ENCODE results near the gene ZNF446. TPM values are rescaled to one million over a fixed set of nuclear protein-coding genes. Genes with fewer than 3 reads are reported as not detected.
A peak's percentile ranks its signal among the peaks of the same experiment; 100 is the strongest.

ZNF446 gene
- total RNA-seq, 2 donors from 2014 or later: 8.2 to 10.4 TPM

GRCh38 chr19:58515259-58515658 is 39.1 kb downstream of the ZNF446 start:
- Histone ChIP-seq H3K36me3 (replicated peaks in 1 of 2; ENCODE audit: insufficient read depth in 1 of 2, low read depth in 2 of 2) (peaks cover 0 to 7% of the 10 kb centered on the region in 2 donors), H3K9me3 (no peaks in the 10 kb centered on the region), H3K27ac (no peak overlapping the region), H3K4me3 (no peak overlapping the region), H3K4me1 (peaks cover 54% of the 10 kb centered on the region), H3K27me3 (no peaks in the 10 kb centered on the region)
- DNase-seq: no peak
- ATAC-seq: no peak
- intact Hi-C loops (cut with DNase I): no loop called here
- TF ChIP-seq POLR2A (IDR thresholded peaks at IDR 0.05) (no peak), CTCF (IDR thresholded peaks at IDR 0.05) (no peak)
- 83 to 96% methylated on average over 2 of the region's 2 CpGs for WGBS, 2 donors

- ATAC-seq (no peak), DNase-seq (no peak)
- peaks cover 59% of the 10 kb centered on the region for H3K4me1 ChIP-seq
- H3K36me3 ChIP-seq (replicated peaks in 1 of 2; ENCODE audit: insufficient read depth in 1 of 2, low read depth in 2 of 2): peaks cover 0 to 7% of the 10 kb centered on the region in 2 donors
- no peaks in the 10 kb centered on the region for H3K9me3 ChIP-seq
- intact Hi-C loops (cut with DNase I): no loop called here
- H3K4me3 ChIP-seq: no peak overlapping the region
- TF ChIP-seq POLR2A (IDR thresholded peaks at IDR 0.05) (no peak), CTCF (IDR thresholded peaks at IDR 0.05) (no peak)
- 86 to 88% methylated on average over 17 to 20 of the region's 25 CpGs for WGBS, 2 donors
- no peaks in the 10 kb centered on the region for H3K27me3 ChIP-seq
- no peak overlapping the region for H3K27ac ChIP-seq
Observed at GRCh38 chr19:58516246-58516836, 40.2 kb downstream of the ZNF446 start.

- H3K27ac ChIP-seq: no peak overlapping the region
- no peak for ATAC-seq
- intact Hi-C loops (cut with DNase I): no loop called here
Observed at GRCh38 chr19:58516964-58517833, 41.0 kb downstream of the ZNF446 start.

GRCh38 chr19:58518256-58519086 is 42.3 kb downstream of the ZNF446 start:
- H3K27me3 ChIP-seq: no peaks in the 10 kb centered on the region
- H3K9me3 ChIP-seq: no peaks in the 10 kb centered on the region
- H3K36me3 ChIP-seq (replicated peaks in 1 of 2; ENCODE audit: insufficient read depth in 1 of 2, low read depth in 2 of 2): peaks cover 0 to 7% of the 10 kb centered on the region in 2 donors
- intact Hi-C loops (cut with DNase I): no loop called here
- H3K4me1 ChIP-seq: peaks cover 48% of the 10 kb centered on the region
- H3K27ac ChIP-seq: peak overlapping the region; percentile 87 to 95 (median 91)
- 8 to 11% methylated on average over 22 of the region's 22 CpGs for WGBS, 2 donors
- ATAC-seq: no peak
- peak overlapping the region; percentile 54 to 72 for H3K4me3 ChIP-seq
- DNase-seq: no peak
- TF ChIP-seq POLR2A (IDR thresholded peaks at IDR 0.05) (no peak), CTCF (IDR thresholded peaks at IDR 0.05) (peak in 2 of 7 experiments; percentile 61 to 71)

More at GRCh38 chr19:58516964-58517833, 41.0 kb downstream of the ZNF446 start:
- Histone ChIP-seq H3K27me3 (no peaks in the 10 kb centered on the region), H3K9me3 (no peaks in the 10 kb centered on the region), H3K4me3 (no peak overlapping the region), H3K36me3 (replicated peaks in 1 of 2; ENCODE audit: insufficient read depth in 1 of 2, low read depth in 2 of 2) (peaks cover 0 to 7% of the 10 kb centered on the region in 2 donors), H3K4me1 (peaks cover 54% of the 10 kb centered on the region)
- TF ChIP-seq POLR2A (IDR thresholded peaks at IDR 0.05): no peak
- 87 to 89% methylated on average over 49 to 65 of the region's 65 CpGs for WGBS, 2 donors
- DNase-seq: no peak

- DNase-seq: peak; percentile 60 to 69 (median 66)
- H3K4me1 ChIP-seq: peaks cover 44% of the 10 kb centered on the region
- H3K36me3 ChIP-seq (replicated peaks in 1 of 2; ENCODE audit: insufficient read depth in 1 of 2, low read depth in 2 of 2): peaks cover 0 to 7% of the 10 kb centered on the region in 2 donors
- 0 to 2% methylated on average over 13 to 14 of the region's 14 CpGs for WGBS, 2 donors
- intact Hi-C loops (cut with DNase I): no loop called here
- H3K4me3 ChIP-seq: peak overlapping the region; percentile 54 to 72
- H3K27me3 ChIP-seq: no peaks in the 10 kb centered on the region
- H3K9me3 ChIP-seq: no peaks in the 10 kb centered on the region
- peak; percentile 44 for ATAC-seq
- peak overlapping the region; percentile 87 to 95 (median 91) for H3K27ac ChIP-seq
- no peak for TF ChIP-seq POLR2A (IDR thresholded peaks at IDR 0.05)
- TF ChIP-seq CTCF (IDR thresholded peaks at IDR 0.05): peak in 5 of 7 experiments; percentile 15 to 59 (median 36)
Observed at GRCh38 chr19:58519087-58519354, 42.9 kb downstream of the ZNF446 start.
